BE2C (cell line): ENCODE data around the gene RPL12.
A peak's percentile ranks its signal among the peaks of the same experiment; 100 is the strongest.

ENCODE experiments used
- DNase-seq: peaks from one replicate; pipeline ENCODE4 v3.0.0-alpha.2; 2020
- H3K27me3 ChIP-seq: fragments of 250-450 bp; sonication (Bioruptor Pico); 2 replicates; pipeline ENCODE4 v1.5.1; 2020; ENCODE audit warnings: mild to moderate bottlenecking
- H3K36me3 ChIP-seq: fragments of 250-450 bp; sonication (Bioruptor Pico); 2 replicates; pipeline ENCODE4 v1.5.1; 2020; ENCODE audit warnings: mild to moderate bottlenecking
- H3K4me1 ChIP-seq: fragments of 250-450 bp; sonication (Bioruptor Pico); 2 replicates; pipeline ENCODE4 v1.5.1; 2020
- H3K4me3 ChIP-seq: 2 replicates; pipeline ENCODE4 v1.5.1; 2011; ENCODE audit warnings: low read depth, low read length
- H3K9me3 ChIP-seq: fragments of 250-450 bp; sonication (Bioruptor Pico); 2 replicates; pipeline ENCODE4 v1.5.1; 2020
- TF ChIP-seq, protein P1 (sequence below): IDR thresholded peaks from 2 replicates; pipeline ENCODE4 v1.5.1; 2012; ENCODE audit warnings: mild to moderate bottlenecking, low read depth, low read length

Gene RPL12

GRCh38 chr9:127399736-127400269, 51.4 kb downstream of the RPL12 start:
- no peak overlapping the region for H3K4me3 ChIP-seq
- TF ChIP-seq, protein P1, sequence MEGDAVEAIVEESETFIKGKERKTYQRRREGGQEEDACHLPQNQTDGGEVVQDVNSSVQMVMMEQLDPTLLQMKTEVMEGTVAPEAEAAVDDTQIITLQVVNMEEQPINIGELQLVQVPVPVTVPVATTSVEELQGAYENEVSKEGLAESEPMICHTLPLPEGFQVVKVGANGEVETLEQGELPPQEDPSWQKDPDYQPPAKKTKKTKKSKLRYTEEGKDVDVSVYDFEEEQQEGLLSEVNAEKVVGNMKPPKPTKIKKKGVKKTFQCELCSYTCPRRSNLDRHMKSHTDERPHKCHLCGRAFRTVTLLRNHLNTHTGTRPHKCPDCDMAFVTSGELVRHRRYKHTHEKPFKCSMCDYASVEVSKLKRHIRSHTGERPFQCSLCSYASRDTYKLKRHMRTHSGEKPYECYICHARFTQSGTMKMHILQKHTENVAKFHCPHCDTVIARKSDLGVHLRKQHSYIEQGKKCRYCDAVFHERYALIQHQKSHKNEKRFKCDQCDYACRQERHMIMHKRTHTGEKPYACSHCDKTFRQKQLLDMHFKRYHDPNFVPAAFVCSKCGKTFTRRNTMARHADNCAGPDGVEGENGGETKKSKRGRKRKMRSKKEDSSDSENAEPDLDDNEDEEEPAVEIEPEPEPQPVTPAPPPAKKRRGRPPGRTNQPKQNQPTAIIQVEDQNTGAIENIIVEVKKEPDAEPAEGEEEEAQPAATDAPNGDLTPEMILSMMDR = no peak
- DNase-seq = no peak

GRCh38 chr9:127398715-127399400, 52.3 kb downstream of the RPL12 start:
- Histone ChIP-seq H3K27me3 (no peaks in the 10 kb centered on the region), H3K36me3 (peaks cover 3% of the 10 kb centered on the region), H3K4me3 (no peak overlapping the region), H3K9me3 (no peaks in the 10 kb centered on the region), H3K4me1 (peaks cover 9% of the 10 kb centered on the region)
- no peak for DNase-seq
- TF ChIP-seq, protein P1 = no peak

More at GRCh38 chr9:127399736-127400269, 51.4 kb downstream of the RPL12 start:
- H3K4me1 ChIP-seq = peaks cover 9% of the 10 kb centered on the region
- no peaks in the 10 kb centered on the region for H3K27me3 ChIP-seq
- H3K9me3 ChIP-seq = no peaks in the 10 kb centered on the region
- H3K36me3 ChIP-seq = peaks cover 10% of the 10 kb centered on the region

DNA sequence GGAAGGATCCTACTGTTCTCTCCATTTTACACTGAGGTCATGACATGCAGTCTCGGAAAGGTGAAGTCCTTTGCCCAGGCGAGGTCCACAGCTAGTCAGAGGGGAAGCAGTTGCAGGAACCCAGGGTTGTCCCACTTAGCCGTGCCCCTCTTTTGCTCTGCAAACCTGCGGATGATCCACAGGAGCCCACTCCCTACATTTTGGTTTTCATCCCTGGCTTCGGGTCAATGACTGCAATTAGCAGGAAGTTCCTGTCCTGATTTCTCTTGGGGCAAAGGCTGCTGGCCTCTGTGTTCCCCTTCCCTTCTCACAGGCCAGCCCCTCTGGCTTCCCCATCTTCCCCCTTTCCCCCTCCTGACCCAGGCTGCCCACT, 52.9 kb downstream of the RPL12 start:
- Histone ChIP-seq H3K36me3 (no peaks in the 10 kb centered on the region), H3K4me1 (peaks cover 9% of the 10 kb centered on the region), H3K27me3 (no peaks in the 10 kb centered on the region), H3K9me3 (no peaks in the 10 kb centered on the region), H3K4me3 (peak overlapping the region; percentile 53)
- TF ChIP-seq, protein P1 = no peak
- no peak for DNase-seq
